ENCODE results near the gene ABCB11.

DNA sequence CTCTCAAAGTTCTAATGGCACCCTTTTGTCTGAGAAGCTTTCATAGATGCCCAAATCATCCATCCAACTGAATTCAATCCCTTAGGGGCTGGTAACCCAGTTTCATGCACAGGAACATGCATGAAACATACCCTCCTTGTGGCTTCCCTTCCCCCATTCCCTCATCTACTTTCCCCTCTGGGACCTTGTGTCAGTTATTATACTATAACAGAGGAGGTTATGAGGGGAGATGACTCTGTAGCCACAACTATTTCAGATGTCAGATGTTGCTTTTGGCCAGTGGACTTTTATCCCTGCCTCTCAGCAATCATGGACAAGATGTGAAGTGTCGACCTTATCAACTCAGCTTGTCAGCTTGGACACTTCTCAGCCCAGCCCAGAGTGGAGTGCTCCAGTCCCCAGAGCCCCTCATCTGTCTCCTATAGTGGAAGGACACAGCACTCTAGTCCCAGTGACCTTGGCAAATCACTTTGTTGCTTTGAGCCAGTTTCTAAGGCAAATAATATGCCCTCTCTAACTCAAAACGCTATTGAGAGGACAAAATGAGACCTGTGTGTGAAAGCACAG lies 46.6 kb upstream of the ABCB11 start:
- no peak for TF ChIP-seq POLR2A (IDR thresholded peaks at IDR 0.05; ENCODE audit: low read length)
- no peak for TF ChIP-seq GATA1 (IDR thresholded peaks at IDR 0.05; ENCODE audit: low read depth, low read length)

Measured in erythroblast (primary cell).